Heart left ventricle (tissue), 16 donors: ENCODE data around the gene RASA4B. TPM values are rescaled to one million over a fixed set of nuclear protein-coding genes. Genes with fewer than 3 reads are reported as not detected.
"Not testable (repeated sequence)": the region's sequence is repeated elsewhere in the genome, so short reads cannot be mapped to it uniquely, and the experiment has no call there.

Experiments used
- ATAC-seq, 4 donors: fragments of 200-7000 bp; cut with Tn5 transposase; one replicate each; pipeline ENCODE4 v1.9.1; 2020 to 2022; ENCODE audit warnings: moderate library complexity in 4 of 4, mild to moderate bottlenecking in 3 of 4, moderate number of reproducible peaks in 1 of 4
- DNase-seq, 5 donors: peaks; one replicate each; pipeline ENCODE4 v3.0.0-alpha.2; 2020
- H3K27ac ChIP-seq, 12 donors: fragments of 200-600 bp; sonication (generic) in 4 of 12; one replicate each; pipeline versions ENCODE4 v1.5.0 to v1.8.0; 2016 to 2022; ENCODE audit warnings: mild to moderate bottlenecking in 2 of 12
- H3K27me3 ChIP-seq, 9 donors: fragments of 200-600 bp; sonication (generic) in 2 of 9; one replicate each; pipeline versions ENCODE4 v1.5.1 to v1.8.0; 2016 to 2022; ENCODE audit warnings: mild to moderate bottlenecking in 3 of 9
- H3K36me3 ChIP-seq, 9 donors: fragments of 200-600 bp; sonication (generic) in 2 of 9; one replicate each; pipeline versions ENCODE4 v1.5.0 to v1.8.0; 2018 to 2022; ENCODE audit warnings: mild to moderate bottlenecking in 2 of 9
- H3K4me1 ChIP-seq, 12 donors: fragments of 200-600 bp; sonication (generic) in 4 of 12; one replicate each; pipeline versions ENCODE4 v1.5.0 to v1.8.0; 2016 to 2022; ENCODE audit warnings: mild to moderate bottlenecking in 3 of 12
- H3K4me3 ChIP-seq, 12 donors: fragments of 200-600 bp; sonication (generic) in 4 of 12; one replicate each; pipeline versions ENCODE4 v1.5.0 to v1.8.0; 2017 to 2022; ENCODE audit warnings: mild to moderate bottlenecking in 9 of 12, moderate library complexity in 4 of 12
- H3K9me3 ChIP-seq, 12 donors: fragments of 200-600 bp; sonication (generic) in 4 of 12; one replicate each; pipeline versions ENCODE4 v1.5.0 to v1.8.0; 2016 to 2022; ENCODE audit warnings: mild to moderate bottlenecking in 1 of 12
- CTCF ChIP-seq, 12 donors: fragments of 200-600 bp; sonication (generic) in 4 of 12; IDR thresholded peaks; one replicate each; pipeline versions ENCODE4 v1.5.0 to v1.8.0; 2018 to 2022; ENCODE audit warnings: antibody characterized with exemption in 12 of 12, mild to moderate bottlenecking in 5 of 12
- WGBS, 4 donors: extraction: QIAGEN DNeasy Blood & Tissue Kit in 2 of 4; methylation state at CpG; one replicate each; pipeline versions ENCODE4 v1.1.5 to v1.1.7; 2013 to 2018; 5-methylcytosine and 5-hydroxymethylcytosine counted together
- intact Hi-C, 10 donors: fragments of 100-400 bp; cut with DNase I; formaldehyde crosslinking; loops; one replicate each; pipeline versions ENCODE4 v1.11.1 to v1.14.2; 2022
- polyA plus RNA-seq, 2 donors: library from polyadenylated mRNA; stranded (reverse); fragments of 200-250 nt; gene quantifications; one replicate each; pipeline ENCODE4 v1.2.3, GENCODE V29; 2013
- total RNA-seq, 9 donors: library from RNA; depleted of rRNA in 2 of 9; stranded (reverse); fragments of >200 nt in 2 of 9; fragmentation: NEBNext Ultra II Directional in 3 of 9; extraction: Animal tissue kit (Norgen Biotek cat#: 25700) in 3 of 9; gene quantifications; one replicate each; pipeline versions ENCODE4 v1.1.0 to v1.2.4, GENCODE V29; 2016 to 2023
- donor health status: ischemic (EF 13 %, LVEDD 7.1; RV severe dilation, severe dysfunction).
- donor health status: healthy with polysubstance abuse.
- donor health status: DM: no; HTN: yes; CAD: no.
- donor health status: DM: no; HTN: no; CAD: no.
- donor health status: ischemic (EF 25% LVEDD 6.9; RV normal size, moderate dysfunction).
- donor health status: ischemic (EF 25% LVEDD 5.7; RV mildly dilated, moderate dysfunction).
- donor health status: healthy.
- donor health status: DM: yes; HTN: yes; CAD: no.
- donor health status: ischemic (EF 35%, LVEDD 5.7; RV mildly dilated, moderate dysfunction).
- donor health status: nonischemic (EF 11% LVEDD 7.7; RV severe dilation, severe dysfunction).
- donor health status: DM: yes; HTN: yes; CAD: no.
- donor health status: PGD.
- donor health status: ischemic (EF 29% LVEDD 5.4; RV normal size, mild dysfunction).
- donor health status: nonischemic (EF 23%, LVEDD 6.1; RV moderate dilation, normal function).

The RASA4B gene
- total and polyA plus RNA-seq, 11 donors: 2.7 to 28.1 (median 6.0) TPM

DNA sequence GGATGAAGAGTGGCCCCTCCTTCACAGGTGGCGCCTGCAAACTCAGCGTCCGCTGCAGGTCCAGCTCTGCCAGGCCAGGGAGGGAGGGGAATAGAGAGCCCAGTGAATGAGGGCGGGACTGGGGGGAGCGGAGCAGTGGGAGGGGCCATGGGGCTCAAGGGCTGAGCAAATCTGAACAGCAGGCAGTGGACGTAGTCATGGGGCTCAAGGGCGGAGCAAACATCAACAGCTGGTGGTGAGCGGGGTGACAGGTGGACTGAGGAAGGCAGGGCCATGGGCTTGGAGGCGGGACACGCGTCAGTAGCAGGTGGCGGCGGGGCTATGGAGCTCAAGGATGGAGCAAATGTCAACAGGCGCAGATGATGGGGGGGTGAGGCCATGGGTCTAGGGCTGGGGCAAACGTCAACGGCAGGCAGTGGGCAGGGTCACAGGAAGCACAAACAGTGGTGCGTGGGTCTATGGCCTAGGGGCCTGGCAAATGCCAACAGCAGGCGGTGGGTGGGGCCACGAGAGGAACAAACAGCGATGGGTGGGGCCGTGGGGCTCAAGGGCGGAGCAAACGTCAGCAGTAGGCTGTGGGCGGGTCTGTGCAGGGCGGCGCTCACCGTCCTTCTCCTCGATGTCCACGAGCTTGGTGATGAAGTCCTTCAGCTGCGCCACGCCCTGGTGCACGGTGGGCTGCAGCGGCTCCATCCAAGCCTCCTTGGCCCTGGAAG lies 24.2 kb downstream of the RASA4B start:
- peak; percentile 65 to 81 (median 74) for ATAC-seq
- H3K36me3 ChIP-seq, H3K4me3 ChIP-seq, H3K27ac ChIP-seq, H3K27me3 ChIP-seq, DNase-seq, H3K4me1 ChIP-seq, H3K9me3 ChIP-seq, intact Hi-C loops: not testable (repeated sequence)
- no CpG with 5 or more reads among the region's 33 CpGs for WGBS, 4 donors

DNA sequence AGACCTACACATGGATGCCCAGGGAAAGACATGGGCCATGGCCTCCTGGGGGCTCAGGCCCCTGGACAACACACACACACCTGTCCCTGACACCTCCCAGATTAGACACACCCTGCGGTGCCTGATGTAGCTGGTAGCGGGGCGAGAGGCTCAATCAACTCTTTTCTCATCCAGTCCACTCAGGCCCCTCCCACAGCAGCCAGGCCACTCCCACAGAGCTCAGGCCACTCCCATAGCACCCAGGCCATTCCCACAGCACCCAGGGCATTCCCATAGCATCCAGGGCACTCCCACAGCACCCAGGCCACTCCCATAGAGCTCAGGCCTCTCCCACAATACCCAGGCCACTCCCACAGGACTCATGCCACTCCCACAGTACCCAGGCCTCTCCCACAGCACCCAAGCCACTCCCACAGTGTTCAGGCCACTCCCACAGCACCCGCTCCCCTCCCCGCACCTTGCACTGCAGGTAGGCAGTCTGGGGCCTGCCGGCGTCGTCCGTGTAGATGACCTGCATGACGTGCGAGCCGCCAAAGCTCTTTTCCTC lies 27.0 kb downstream of the RASA4B start:
- DNase-seq (peak in 4 of 5 donors; percentile 17 to 64 (median 40)), ATAC-seq (peak in 3 of 4 donors; percentile 54 to 60 (median 59))
- H3K9me3 ChIP-seq, H3K4me3 ChIP-seq, H3K27me3 ChIP-seq, H3K4me1 ChIP-seq, intact Hi-C loops, H3K27ac ChIP-seq, H3K36me3 ChIP-seq: not testable (repeated sequence)
- 73 to 90% (median 88%) methylated on average over 2 to 3 of the region's 12 CpGs; no CpG with 5 or more reads in 1 of the 4 donors for WGBS, 4 donors

- H3K27ac ChIP-seq, ATAC-seq, H3K9me3 ChIP-seq, H3K36me3 ChIP-seq, intact Hi-C loops, H3K27me3 ChIP-seq, H3K4me3 ChIP-seq, DNase-seq, H3K4me1 ChIP-seq: not testable (repeated sequence)
- WGBS, 4 donors: no CpG with 5 or more reads among the region's 5 CpGs
Measured at GRCh38 chr7:102484317-102484716, 33.3 kb downstream of the RASA4B start.

- ATAC-seq, H3K27me3 ChIP-seq, H3K9me3 ChIP-seq, intact Hi-C loops, H3K27ac ChIP-seq, H3K4me3 ChIP-seq, H3K4me1 ChIP-seq, H3K36me3 ChIP-seq: not testable (repeated sequence)
- WGBS, 4 donors: no CpG with 5 or more reads among the region's 10 CpGs
- peak in 1 of 5 donors; percentile 22 for DNase-seq
Measured at GRCh38 chr7:102481962-102482361, 35.6 kb downstream of the RASA4B start.

DNA sequence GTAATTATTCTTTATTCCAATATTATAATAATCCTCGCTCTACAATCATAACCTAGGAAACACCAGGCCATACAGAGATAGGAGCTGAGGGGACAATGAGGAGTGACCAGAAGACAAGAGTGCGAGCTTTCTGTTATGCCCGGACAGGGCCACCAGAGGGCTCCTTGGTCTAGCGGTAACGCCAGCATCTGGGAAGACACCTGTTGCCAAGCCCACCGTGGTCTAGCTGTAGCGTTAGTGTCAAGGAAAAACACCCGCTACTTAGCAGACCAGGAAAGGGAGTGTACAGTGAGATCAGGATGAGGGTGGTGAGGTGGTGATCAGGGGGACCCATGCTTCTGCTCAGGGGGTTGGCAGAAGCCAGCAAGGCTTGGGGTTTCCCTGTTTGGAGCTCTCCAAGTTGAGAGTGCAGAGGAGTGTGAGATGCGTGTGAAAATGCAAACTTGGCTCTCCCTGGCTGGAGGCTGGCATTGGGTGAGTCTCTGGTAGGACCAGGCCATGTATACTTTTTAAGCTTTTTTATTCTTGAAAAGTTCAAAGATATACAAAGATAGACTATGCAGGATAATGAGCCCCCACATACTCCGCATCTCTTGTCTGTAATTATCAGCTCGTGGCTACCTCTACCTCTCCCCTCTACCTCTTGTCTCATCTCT lies 37.5 kb downstream of the RASA4B start:
- WGBS, 4 donors: 3 to 15% (median 7%) methylated on average over 8 to 9 of the region's 11 CpGs
- H3K9me3 ChIP-seq, H3K27me3 ChIP-seq, H3K36me3 ChIP-seq, H3K27ac ChIP-seq, H3K4me1 ChIP-seq, H3K4me3 ChIP-seq, intact Hi-C loops: not testable (repeated sequence)
- ATAC-seq: peak in 2 of 4 donors; percentile 32
- TF ChIP-seq CTCF (IDR thresholded peaks at IDR 0.05): peak in 9 of 12 donors; percentile 20 to 60 (median 29)
- DNase-seq: peak; percentile 6 to 52 (median 36)

GRCh38 chr7:102479209-102479584 lies 38.4 kb downstream of the RASA4B start:
- H3K27ac ChIP-seq, H3K27me3 ChIP-seq, intact Hi-C loops, H3K36me3 ChIP-seq, H3K4me1 ChIP-seq, H3K9me3 ChIP-seq: not testable (repeated sequence)
- DNase-seq: peak in 1 of 5 donors; percentile 33
- peak in 3 of 4 donors; percentile 8 to 45 (median 14) for ATAC-seq
- WGBS, 4 donors: 0 to 5% methylated on average over 2 of the region's 10 CpGs; no CpG with 5 or more reads in 2 of the 4 donors
- H3K4me3 ChIP-seq: peak overlapping the region in 1 of 12 donors; percentile 60
